ENCODE results near the gene PODXL. TPM values are rescaled to one million over a fixed set of nuclear protein-coding genes. Genes with fewer than 3 reads are reported as not detected.

PODXL gene
- total RNA-seq, 1 donor from 2014 or later: 37.7 TPM

- no peak for TF ChIP-seq EZH2phosphoT487 (IDR thresholded peaks at IDR 0.05)
- TF ChIP-seq EZH2 (IDR thresholded peaks at IDR 0.05): no peak
- TF ChIP-seq, protein P1, sequence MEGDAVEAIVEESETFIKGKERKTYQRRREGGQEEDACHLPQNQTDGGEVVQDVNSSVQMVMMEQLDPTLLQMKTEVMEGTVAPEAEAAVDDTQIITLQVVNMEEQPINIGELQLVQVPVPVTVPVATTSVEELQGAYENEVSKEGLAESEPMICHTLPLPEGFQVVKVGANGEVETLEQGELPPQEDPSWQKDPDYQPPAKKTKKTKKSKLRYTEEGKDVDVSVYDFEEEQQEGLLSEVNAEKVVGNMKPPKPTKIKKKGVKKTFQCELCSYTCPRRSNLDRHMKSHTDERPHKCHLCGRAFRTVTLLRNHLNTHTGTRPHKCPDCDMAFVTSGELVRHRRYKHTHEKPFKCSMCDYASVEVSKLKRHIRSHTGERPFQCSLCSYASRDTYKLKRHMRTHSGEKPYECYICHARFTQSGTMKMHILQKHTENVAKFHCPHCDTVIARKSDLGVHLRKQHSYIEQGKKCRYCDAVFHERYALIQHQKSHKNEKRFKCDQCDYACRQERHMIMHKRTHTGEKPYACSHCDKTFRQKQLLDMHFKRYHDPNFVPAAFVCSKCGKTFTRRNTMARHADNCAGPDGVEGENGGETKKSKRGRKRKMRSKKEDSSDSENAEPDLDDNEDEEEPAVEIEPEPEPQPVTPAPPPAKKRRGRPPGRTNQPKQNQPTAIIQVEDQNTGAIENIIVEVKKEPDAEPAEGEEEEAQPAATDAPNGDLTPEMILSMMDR (IDR thresholded peaks at IDR 0.05): no peak
- Histone ChIP-seq H4K20me1 (ENCODE audit: low read depth) (peaks cover 18% of the 10 kb centered on the region), H3K79me2 (ENCODE audit: low read depth) (peaks cover 100% of the 10 kb centered on the region), H3K36me3 (no peaks in the 10 kb centered on the region), H2AFZ (replicated peaks) (no peak overlapping the region), H3K4me3 (no peak overlapping the region), H3K4me2 (no peak overlapping the region), H3K9ac (no peak overlapping the region), H3K9me3 (ENCODE audit: low read depth) (no peaks in the 10 kb centered on the region), H3K4me1 (peaks cover 22% of the 10 kb centered on the region), H3K27me3 (no peaks in the 10 kb centered on the region), H3F3A (ENCODE audit: low read depth) (peaks cover 44% of the 10 kb centered on the region), H3K27ac (no peak overlapping the region)
- Mint-ChIP-seq H3K27ac (no peak overlapping the region), H3K27me3 (ENCODE audit: insufficient read depth, low read depth) (peaks cover 10% of the 10 kb centered on the region), H3K4me1 (peaks cover 45% of the 10 kb centered on the region), H3K9me3 (no peaks in the 10 kb centered on the region), H3K4me3 (no peak overlapping the region), H3K36me3 (peaks cover 2% of the 10 kb centered on the region)
- DNase-seq (ENCODE audit: low spot score): no peak
These were observed 13.1 kb downstream of the PODXL start for GRCh38 chr7:131543298-131543697.

GRCh38 chr7:131540491-131541162 is 15.8 kb downstream of the PODXL start:
- Histone ChIP-seq H3K9ac (no peak overlapping the region), H3K27ac (no peak overlapping the region), H3K36me3 (no peaks in the 10 kb centered on the region), H3K4me3 (no peak overlapping the region), H3K4me1 (peaks cover 19% of the 10 kb centered on the region), H3F3A (ENCODE audit: low read depth) (peaks cover 37% of the 10 kb centered on the region), H4K20me1 (ENCODE audit: low read depth) (peaks cover 25% of the 10 kb centered on the region), H2AFZ (replicated peaks) (no peak overlapping the region), H3K4me2 (no peak overlapping the region), H3K79me2 (ENCODE audit: low read depth) (peaks cover 100% of the 10 kb centered on the region), H3K9me3 (ENCODE audit: low read depth) (no peaks in the 10 kb centered on the region), H3K27me3 (no peaks in the 10 kb centered on the region)
- H3K4me1 Mint-ChIP-seq: peaks cover 42% of the 10 kb centered on the region
- DNase-seq (ENCODE audit: low spot score): no peak
- no peak overlapping the region for H3K27ac Mint-ChIP-seq
- peaks cover 2% of the 10 kb centered on the region for H3K36me3 Mint-ChIP-seq
- H3K27me3 Mint-ChIP-seq (ENCODE audit: insufficient read depth, low read depth): peaks cover 7% of the 10 kb centered on the region
- H3K4me3 Mint-ChIP-seq: no peak overlapping the region
- TF ChIP-seq EZH2 (IDR thresholded peaks at IDR 0.05): no peak
- TF ChIP-seq EZH2phosphoT487 (IDR thresholded peaks at IDR 0.05): no peak
- TF ChIP-seq, protein P1 (IDR thresholded peaks at IDR 0.05): no peak
- H3K9me3 Mint-ChIP-seq: no peaks in the 10 kb centered on the region

DNA sequence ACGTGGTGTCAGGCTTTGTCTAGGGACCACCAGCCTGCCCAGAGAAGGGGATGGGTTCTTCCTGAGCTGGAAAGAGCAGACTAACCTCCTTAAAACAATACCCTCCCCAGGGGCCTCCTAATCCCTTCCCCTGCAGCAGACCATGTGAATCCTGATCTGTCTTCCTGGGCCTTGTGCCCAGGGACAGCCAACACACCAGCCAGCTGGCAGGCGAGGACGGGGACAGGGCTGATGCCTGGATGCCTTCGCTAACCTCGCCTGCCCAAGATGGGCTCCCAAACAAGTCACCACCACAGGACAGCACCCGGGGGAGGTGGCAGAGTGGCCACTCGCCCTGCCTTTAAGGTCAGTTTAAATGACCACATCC is 17.6 kb downstream of the PODXL start:
- H3K4me3 Mint-ChIP-seq: no peak overlapping the region
- H3K27me3 Mint-ChIP-seq (ENCODE audit: insufficient read depth, low read depth): peaks cover 7% of the 10 kb centered on the region
- Histone ChIP-seq H3K27ac (no peak overlapping the region), H3K36me3 (no peaks in the 10 kb centered on the region), H3K4me2 (peak overlapping the region; percentile 62), H3K79me2 (ENCODE audit: low read depth) (peaks cover 100% of the 10 kb centered on the region), H3K9ac (no peak overlapping the region), H4K20me1 (ENCODE audit: low read depth) (peaks cover 22% of the 10 kb centered on the region), H3K27me3 (no peaks in the 10 kb centered on the region), H3K4me1 (peaks cover 19% of the 10 kb centered on the region), H3K4me3 (no peak overlapping the region), H3F3A (ENCODE audit: low read depth) (peaks cover 36% of the 10 kb centered on the region), H2AFZ (replicated peaks) (no peak overlapping the region), H3K9me3 (ENCODE audit: low read depth) (no peaks in the 10 kb centered on the region)
- peak; percentile 60 for TF ChIP-seq EZH2phosphoT487 (IDR thresholded peaks at IDR 0.05)
- TF ChIP-seq, protein P1 (IDR thresholded peaks at IDR 0.05): no peak
- peak; percentile 66 for DNase-seq (ENCODE audit: low spot score)
- peaks cover 31% of the 10 kb centered on the region for H3K4me1 Mint-ChIP-seq
- H3K27ac Mint-ChIP-seq: peak overlapping the region; percentile 57
- peaks cover 2% of the 10 kb centered on the region for H3K36me3 Mint-ChIP-seq
- H3K9me3 Mint-ChIP-seq: no peaks in the 10 kb centered on the region

Data from neural progenitor cell (in vitro differentiated cells).